HTERT RPE-1 (cell line): ENCODE results near the gene ASIC4.

Experiments
- in situ Hi-C: fragments of 300-500 bp; cut with MboI; formaldehyde crosslinking; loops from 4 replicates; pipeline ENCODE4 v1.14.3; 2020; ENCODE audit warnings: low sequenced_read_pairs

Gene ASIC4

GRCh38 chr2:219511547-219512325, 2.5 kb upstream of the ASIC4 start:
- in situ Hi-C loops = loop anchor here (25.0 kb wide), 1 partner anchor 99 kb away; the partner anchor contains the start of gene DES

- in situ Hi-C loops = loop anchor here (25.0 kb wide), 1 partner anchor 100 kb away; the partner anchor contains the start of gene DES
These were observed 1.6 kb upstream of the ASIC4 start for GRCh38 chr2:219512524-219513216.

DNA sequence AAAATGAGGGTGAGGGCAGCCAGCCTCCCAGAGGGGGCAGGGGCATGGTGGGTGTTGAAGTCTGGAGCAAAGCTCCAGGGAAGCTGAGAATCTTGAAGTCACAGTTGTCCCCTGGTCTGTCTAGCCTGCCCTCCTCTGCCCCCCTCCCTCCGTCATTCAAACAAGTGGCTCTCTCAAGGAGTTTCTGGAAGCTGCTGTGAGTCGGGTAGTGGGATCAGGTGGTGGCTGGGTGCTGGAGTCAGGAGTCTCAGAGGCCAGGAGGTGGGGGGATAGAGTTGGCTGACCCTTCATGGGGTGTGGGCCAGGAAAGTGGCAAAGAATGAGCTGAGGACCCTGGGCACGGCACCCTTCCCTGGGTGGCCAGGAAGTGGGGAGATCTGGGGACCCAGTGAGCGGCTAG, 495 bp upstream of the ASIC4 start:
- in situ Hi-C loops = loop anchor here (25.0 kb wide), 1 partner anchor 101 kb away; the partner anchor contains the start of gene DES

DNA sequence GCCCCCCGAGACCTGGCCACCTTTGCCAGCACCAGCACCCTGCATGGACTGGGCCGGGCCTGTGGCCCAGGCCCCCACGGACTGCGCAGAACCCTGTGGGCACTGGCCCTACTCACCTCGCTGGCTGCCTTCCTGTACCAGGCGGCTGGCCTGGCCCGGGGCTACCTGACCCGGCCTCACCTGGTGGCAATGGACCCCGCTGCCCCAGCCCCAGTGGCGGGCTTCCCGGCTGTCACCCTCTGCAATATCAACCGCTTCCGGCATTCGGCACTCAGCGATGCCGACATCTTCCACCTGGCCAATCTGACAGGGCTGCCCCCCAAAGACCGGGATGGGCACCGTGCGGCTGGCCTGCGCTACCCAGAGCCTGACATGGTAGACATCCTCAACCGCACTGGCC, 554 bp downstream of the ASIC4 start:
- in situ Hi-C loops = loop anchor here (25.0 kb wide), 1 partner anchor 103 kb away; the partner anchor contains the start of gene DES

- in situ Hi-C loops = loop anchor here (25.0 kb wide), 1 partner anchor 104 kb away; the partner anchor contains the start of gene DES
These were observed 1.8 kb downstream of the ASIC4 start for GRCh38 chr2:219515874-219516629.

- in situ Hi-C loops = loop anchor here (25.0 kb wide), 1 partner anchor 105 kb away; the partner anchor contains the start of gene DES
These were observed 2.6 kb downstream of the ASIC4 start for GRCh38 chr2:219516888-219517287.

DNA sequence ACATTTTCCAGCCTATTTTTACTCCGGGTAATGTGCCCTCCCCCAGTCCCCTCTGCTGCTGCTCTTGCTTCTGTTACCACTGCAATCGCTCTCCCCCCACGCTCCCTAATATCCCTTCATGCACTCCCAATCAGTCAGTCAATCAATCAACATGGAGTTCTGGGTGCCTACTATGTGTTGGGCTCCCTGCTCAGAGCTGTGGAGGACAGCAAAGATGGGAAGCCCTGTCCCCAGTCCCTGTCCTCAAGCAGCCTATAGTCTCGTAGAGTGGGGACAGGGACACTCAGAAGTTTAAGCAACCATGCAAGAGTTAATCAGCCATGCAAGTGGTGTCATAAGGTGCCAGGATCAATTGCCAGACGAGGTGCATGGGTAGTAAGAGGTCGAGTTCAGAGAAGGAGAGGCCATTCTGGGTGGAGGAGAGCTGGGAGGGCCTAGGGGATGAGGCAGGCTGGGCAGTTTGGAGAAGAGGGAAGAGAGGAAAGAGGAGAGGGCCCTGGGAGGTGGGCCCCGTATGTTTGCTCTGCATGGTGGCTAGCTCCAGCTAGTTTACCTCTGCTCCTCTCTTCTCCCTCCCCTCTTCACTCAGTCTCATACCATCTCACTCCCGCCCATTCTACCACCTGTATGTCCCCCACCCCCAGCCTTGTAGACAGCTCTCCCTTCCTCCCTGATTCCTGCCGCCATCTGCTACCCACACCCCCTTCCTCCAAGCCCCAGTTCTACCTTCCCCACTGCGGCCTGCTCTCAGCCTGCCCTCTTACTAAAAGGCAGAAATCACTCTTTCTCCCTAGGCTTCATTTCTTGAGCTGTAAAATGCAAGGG, 3.9 kb downstream of the ASIC4 start:
- in situ Hi-C loops = loop anchor here (25.0 kb wide), 1 partner anchor 106 kb away; the partner anchor contains the start of gene DES

- in situ Hi-C loops = loop anchor here (25.0 kb wide), 1 partner anchor 107 kb away; the partner anchor contains the start of gene DES
These were observed 5.2 kb downstream of the ASIC4 start for GRCh38 chr2:219519526-219519916.

DNA sequence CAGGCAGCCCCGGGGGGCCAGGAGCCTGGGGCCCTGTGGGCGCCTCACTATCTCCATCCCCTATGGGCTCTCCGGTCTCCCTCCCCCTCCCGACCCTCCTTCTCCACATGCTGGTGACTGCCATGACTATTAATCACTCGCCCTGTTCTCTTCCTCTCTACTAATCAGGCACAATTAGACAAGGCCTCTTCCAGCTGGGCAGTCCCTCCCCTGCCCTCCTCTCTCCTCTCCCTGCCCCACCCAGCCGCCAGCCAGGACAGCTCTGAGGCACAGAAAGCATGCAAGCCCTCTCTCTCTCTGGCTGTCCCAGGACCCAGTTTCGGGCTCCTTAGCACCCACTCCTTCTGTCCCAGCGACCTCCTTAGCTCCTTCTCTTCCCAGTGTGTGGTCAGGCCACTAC, 5.8 kb downstream of the ASIC4 start:
- in situ Hi-C loops = loop anchor here (25.0 kb wide), 1 partner anchor 108 kb away; the partner anchor contains the start of gene DES

DNA sequence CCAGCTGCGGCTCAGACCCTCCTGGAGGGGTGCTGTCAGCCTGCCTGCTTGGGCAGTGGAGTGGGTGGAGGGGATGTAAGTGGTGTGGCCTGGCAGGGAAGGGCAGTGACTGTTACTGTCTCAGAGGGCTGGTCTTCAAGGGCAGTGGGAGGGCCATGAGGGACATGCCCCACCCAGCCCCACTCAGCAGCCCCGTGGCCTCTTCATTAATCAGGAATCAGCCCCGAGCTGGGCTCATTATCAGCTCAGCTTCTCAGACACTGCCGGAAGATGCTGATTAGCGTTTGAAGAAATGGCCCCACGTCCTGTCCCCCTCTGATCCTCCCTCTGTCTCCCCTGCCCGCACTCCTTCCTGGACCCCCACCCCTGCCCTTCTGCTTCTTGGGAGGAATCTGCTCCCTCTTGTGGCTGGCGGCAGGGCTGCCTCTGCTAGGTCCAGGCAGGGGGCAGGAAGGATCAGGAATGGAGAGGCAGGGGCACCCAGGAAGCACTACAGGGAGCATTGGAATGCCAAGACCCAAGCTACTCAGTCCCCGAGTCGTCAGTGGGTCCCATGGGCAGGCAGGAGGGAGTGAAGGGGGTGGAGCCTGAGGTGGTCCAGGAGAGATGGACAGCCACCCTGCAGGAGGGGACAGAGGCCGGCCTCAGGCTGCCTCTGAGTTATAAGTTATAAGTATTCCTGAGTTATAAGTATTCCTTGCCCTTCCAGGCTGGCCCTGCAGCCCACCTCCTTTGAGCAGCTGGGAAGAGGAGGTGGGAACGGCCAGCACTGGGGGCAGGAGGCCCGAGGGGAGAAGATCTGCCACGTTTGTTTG, 7.0 kb downstream of the ASIC4 start:
- in situ Hi-C loops = loop anchor here (25.0 kb wide), 1 partner anchor 109 kb away; the partner anchor contains the start of gene DES

DNA sequence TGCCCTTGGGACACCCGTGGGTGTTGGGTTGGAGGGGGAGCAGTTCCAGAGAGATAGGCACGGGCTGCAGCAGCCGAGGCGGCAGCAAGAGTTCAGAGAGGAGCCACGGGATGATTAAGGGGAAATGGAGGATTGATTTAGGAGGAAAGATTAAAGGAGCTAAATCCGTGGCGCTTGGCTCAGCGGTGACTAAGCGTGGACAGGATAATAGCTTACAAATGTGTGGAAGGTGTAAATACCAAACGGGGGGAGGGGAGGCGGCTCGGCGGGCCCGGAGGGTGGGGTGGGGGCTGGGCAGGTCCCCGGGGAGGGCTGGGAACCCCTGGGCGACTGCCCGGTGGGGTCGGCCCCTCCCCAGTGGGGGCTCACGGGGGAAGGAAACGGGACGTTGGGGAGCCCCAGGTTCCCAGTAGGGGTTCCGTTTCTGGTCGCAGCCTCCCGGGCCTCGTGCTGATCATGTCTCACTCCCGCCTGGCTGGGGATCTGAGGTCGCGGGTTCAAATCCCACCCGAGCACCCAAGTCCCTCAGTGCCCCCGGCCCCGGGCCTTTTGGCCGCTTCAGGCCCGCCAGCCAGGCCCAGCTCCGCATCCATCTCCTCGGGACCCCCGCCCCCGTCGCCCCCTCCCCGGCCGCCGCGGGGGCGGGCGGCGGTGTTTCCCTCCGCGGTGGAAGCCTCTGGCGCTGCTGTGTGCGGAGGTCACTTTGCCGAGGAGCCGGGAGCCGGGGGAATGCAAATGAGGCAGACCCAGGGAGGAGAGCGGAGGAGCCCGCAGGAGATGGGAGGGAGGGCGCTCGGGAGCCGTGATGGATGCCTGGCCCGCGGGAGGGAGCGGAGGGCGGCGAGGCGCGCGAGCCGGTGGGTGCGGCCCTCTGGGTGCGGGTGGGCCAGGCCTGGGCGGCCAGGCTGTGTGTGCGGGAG, 8.1 kb downstream of the ASIC4 start:
- in situ Hi-C loops = loop anchor here (25.0 kb wide), 1 partner anchor 110 kb away; the partner anchor contains the start of gene DES

DNA sequence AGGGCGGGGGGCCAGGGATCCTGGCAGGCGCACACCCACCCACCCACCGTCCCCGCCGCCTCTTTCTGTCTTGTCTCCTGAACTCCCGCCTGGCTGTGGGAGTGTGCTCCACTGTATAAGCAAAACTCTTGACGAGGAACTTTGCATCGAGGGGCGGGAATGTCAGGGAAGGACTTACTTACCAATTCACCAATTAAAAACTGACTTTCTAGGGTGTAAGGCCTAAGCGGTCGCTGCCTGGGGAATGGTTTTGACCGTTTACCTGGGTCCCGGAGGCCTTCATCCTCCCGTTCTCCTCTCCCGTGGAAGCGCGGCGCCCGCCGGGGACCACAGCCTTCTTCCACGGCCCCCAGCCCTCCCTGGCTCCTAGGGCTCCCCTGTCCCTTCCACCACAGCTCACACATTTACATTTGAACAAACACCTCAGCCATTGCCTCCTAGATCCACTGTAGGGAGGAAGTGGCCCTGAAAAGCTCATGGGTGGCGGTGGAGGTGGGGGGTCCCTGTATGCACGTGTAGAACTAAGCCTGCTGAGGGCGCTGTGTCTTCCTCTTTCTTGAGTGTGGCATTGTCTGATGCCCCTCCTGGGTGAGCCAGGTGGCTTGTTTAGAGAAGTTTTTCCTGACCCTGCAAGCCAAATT, 8.9 kb downstream of the ASIC4 start:
- in situ Hi-C loops = loop anchor here (25.0 kb wide), 1 partner anchor 111 kb away; the partner anchor contains the start of gene DES

DNA sequence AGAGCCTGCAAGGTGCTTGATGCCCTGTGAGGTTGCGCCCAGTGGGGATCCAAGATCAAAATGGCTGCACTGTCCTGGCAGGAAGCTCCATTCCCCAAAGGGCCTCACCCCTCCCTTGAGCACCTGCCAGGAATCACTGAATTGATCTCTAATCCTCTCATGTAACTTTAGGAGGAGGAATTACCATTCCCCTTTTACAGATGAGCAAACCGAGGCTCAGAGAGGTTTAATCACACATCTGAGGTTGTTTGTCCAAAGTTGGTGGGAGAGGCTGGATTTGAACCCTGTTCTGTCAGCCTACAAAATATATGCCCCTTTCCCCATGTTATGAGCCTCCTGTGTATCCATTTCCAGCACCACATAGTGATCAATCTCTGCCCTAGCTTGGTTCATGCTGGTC, 10.5 kb downstream of the ASIC4 start:
- in situ Hi-C loops = loop anchor here (25.0 kb wide), 1 partner anchor 113 kb away; the partner anchor contains the start of gene DES

DNA sequence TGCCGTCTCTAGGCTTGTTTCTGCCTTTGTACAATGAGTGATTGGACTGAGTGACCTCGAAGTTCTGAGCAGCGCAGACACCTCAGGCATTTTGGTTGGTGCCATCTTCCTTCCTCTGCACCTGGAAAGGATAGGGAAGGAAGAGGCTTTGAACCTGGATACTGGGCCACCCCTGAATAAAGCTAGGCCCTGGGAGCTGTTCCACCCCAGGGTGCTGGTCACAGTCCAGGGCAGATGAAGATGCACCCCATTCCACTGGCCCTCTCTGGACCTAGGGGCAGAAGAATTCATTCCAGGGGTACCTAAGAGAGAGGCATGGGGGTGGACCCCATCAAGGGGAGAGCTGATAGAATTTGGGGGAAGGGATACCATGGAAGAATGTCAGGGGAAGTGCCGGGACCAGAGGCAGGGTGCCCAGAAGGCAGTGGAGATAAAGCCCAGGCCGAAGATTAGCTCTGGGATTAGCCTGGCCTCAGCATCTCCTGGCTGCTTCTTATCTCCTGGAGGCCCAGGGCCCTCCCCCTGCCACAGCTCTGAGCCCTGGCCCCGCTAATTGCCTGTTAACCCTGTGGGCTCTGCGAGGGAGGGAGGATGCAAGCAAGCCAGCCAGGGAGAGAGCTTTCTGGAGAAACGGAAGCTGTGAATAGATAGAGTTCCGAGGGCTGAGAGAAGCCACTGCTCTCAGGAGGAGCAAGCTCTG, 11.4 kb downstream of the ASIC4 start:
- in situ Hi-C loops = no loop called here

- in situ Hi-C loops = no loop called here
These were observed 12.2 kb downstream of the ASIC4 start for GRCh38 chr2:219526320-219527075.

DNA sequence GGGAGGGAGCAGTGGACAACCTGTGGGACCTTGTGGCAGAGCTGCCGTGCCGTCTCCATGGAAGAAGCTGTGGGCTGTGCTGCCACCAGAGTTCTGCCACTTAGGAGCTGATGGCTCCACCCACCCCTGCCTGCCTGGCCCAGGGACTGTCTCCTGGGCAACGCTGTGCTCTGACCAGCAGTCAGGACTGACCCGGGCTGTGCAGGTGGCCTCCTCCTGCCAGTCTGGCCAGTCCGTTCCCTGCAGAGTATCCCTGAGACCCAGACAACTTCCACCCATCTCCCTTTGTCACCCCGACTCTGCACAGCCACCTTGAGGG, 12.8 kb downstream of the ASIC4 start:
- in situ Hi-C loops = no loop called here
